GM23338 (cell line): Measurements from ENCODE around the gene GGT6.

ENCODE experiments used
- EZH2 ChIP-seq: fragments of 200-600 bp; sonication (generic); IDR thresholded peaks from one replicate; pipeline ENCODE4 v1.8.0; 2017; ENCODE audit warnings: antibody characterized with exemption, mild to moderate bottlenecking, low read depth; ENCODE audit not compliant: unreplicated experiment
- EZH2phosphoT487 ChIP-seq: fragments of 200-600 bp; sonication (generic); IDR thresholded peaks from one replicate; pipeline ENCODE4 v1.8.1; 2018; ENCODE audit warnings: antibody characterized with exemption; ENCODE audit not compliant: unreplicated experiment
- POLR2AphosphoS5 ChIP-seq: IDR thresholded peaks from 2 replicates; pipeline ENCODE4 v1.6.1; 2016; ENCODE audit warnings: antibody characterized with exemption, low read depth
- STAT1 ChIP-seq: IDR thresholded peaks from one replicate; pipeline ENCODE4 v1.6.1; 2016; ENCODE audit warnings: antibody characterized with exemption; ENCODE audit not compliant: unreplicated experiment
- TF ChIP-seq, protein P1 (sequence below), 2 experiments: fragments of 200-600 bp in 1 of 2; sonication (generic) in 1 of 2; conservative IDR thresholded peaks; 2 replicates each; pipeline versions ENCODE4 v1.5.1 to v1.6.1; 2016 to 2017; ENCODE audit warnings: antibody characterized with exemption in 2 of 2, low read depth in 2 of 2, mild to moderate bottlenecking in 2 of 2, moderate library complexity in 1 of 2
- TF ChIP-seq, protein P2 (sequence below): IDR thresholded peaks from one replicate; pipeline ENCODE4 v1.6.1; 2018; ENCODE audit warnings: antibody characterized with exemption; ENCODE audit not compliant: unreplicated experiment

DNA sequence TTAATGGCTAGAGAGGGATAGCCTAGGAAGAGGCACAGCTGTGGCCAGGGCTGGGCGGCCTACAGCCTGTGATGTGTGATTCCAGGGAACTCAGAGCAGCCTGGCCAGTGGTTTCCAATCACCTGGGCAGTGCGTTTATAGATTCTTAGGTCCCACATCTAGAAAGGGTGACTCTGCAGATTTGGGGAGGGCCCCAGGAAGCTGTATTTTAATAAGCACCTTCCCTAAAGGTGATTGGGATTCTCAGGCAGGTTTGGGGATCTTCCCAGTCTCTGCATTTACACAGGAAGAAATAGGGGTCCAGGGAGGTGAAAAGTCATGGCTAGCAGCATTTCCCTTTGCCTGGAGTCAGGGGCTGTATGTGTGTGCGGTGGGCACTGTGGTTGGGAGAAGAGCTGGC lies 52.2 kb downstream of the GGT6 start:
- TF ChIP-seq POLR2AphosphoS5 (no peak), EZH2phosphoT487 (no peak), STAT1 (no peak), EZH2 (no peak)
- TF ChIP-seq, protein P1, sequence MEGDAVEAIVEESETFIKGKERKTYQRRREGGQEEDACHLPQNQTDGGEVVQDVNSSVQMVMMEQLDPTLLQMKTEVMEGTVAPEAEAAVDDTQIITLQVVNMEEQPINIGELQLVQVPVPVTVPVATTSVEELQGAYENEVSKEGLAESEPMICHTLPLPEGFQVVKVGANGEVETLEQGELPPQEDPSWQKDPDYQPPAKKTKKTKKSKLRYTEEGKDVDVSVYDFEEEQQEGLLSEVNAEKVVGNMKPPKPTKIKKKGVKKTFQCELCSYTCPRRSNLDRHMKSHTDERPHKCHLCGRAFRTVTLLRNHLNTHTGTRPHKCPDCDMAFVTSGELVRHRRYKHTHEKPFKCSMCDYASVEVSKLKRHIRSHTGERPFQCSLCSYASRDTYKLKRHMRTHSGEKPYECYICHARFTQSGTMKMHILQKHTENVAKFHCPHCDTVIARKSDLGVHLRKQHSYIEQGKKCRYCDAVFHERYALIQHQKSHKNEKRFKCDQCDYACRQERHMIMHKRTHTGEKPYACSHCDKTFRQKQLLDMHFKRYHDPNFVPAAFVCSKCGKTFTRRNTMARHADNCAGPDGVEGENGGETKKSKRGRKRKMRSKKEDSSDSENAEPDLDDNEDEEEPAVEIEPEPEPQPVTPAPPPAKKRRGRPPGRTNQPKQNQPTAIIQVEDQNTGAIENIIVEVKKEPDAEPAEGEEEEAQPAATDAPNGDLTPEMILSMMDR (conservative IDR thresholded peaks at IDR 0.05; ENCODE audit: low read depth in 2 of 2): no peak
- TF ChIP-seq, protein P2, sequence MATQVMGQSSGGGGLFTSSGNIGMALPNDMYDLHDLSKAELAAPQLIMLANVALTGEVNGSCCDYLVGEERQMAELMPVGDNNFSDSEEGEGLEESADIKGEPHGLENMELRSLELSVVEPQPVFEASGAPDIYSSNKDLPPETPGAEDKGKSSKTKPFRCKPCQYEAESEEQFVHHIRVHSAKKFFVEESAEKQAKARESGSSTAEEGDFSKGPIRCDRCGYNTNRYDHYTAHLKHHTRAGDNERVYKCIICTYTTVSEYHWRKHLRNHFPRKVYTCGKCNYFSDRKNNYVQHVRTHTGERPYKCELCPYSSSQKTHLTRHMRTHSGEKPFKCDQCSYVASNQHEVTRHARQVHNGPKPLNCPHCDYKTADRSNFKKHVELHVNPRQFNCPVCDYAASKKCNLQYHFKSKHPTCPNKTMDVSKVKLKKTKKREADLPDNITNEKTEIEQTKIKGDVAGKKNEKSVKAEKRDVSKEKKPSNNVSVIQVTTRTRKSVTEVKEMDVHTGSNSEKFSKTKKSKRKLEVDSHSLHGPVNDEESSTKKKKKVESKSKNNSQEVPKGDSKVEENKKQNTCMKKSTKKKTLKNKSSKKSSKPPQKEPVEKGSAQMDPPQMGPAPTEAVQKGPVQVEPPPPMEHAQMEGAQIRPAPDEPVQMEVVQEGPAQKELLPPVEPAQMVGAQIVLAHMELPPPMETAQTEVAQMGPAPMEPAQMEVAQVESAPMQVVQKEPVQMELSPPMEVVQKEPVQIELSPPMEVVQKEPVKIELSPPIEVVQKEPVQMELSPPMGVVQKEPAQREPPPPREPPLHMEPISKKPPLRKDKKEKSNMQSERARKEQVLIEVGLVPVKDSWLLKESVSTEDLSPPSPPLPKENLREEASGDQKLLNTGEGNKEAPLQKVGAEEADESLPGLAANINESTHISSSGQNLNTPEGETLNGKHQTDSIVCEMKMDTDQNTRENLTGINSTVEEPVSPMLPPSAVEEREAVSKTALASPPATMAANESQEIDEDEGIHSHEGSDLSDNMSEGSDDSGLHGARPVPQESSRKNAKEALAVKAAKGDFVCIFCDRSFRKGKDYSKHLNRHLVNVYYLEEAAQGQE: no peak
